H1 (cell line): ENCODE data around the gene COL8A2. TPM values are rescaled to one million over a fixed set of nuclear protein-coding genes. Genes with fewer than 3 reads are reported as not detected.

Experiments
- CEBPB ChIP-seq: IDR thresholded peaks from 2 replicates; pipeline ENCODE4 v1.6.1; 2012; ENCODE audit warnings: low read depth, low read length
- CHD2 ChIP-seq: IDR thresholded peaks from 2 replicates; pipeline ENCODE4 v1.6.1; 2012; ENCODE audit warnings: low read length, improper control_type of control experiment
- CREB1 ChIP-seq: IDR thresholded peaks from 2 replicates; pipeline ENCODE4 v1.6.1; 2012; ENCODE audit warnings: inconsistent platforms
- EGR1 ChIP-seq: IDR thresholded peaks from 2 replicates; pipeline ENCODE4 v1.6.1; 2011; ENCODE audit warnings: low read depth, low read length, borderline replicate concordance
- NRF1 ChIP-seq: IDR thresholded peaks from 2 replicates; pipeline ENCODE4 v1.6.1; 2011; ENCODE audit warnings: mild to moderate bottlenecking, low read depth, low read length, improper control_type of control experiment
- RNF2 ChIP-seq: fragments of 200-900, 300-1000 bp; sonication (generic); IDR thresholded peaks from 2 replicates; pipeline ENCODE4 v1.7.1; 2016; ENCODE audit warnings: borderline replicate concordance, low read depth, mild to moderate bottlenecking, antibody characterized with exemption, low read length; ENCODE audit not compliant: poor library complexity, severe bottlenecking; ENCODE audit errors: missing control alignments
- SAP30 ChIP-seq: fragments of 300-600 bp; sonication (generic); IDR thresholded peaks from 2 replicates; pipeline ENCODE4 v1.7.1; 2012; ENCODE audit warnings: low read length, moderate library complexity, mild to moderate bottlenecking, inconsistent platforms; ENCODE audit not compliant: insufficient read depth, insufficient replicate concordance
- SP1 ChIP-seq: IDR thresholded peaks from 2 replicates; pipeline ENCODE4 v1.6.1; 2011; ENCODE audit warnings: low read depth, low read length
- TEAD4 ChIP-seq: IDR thresholded peaks from 2 replicates; pipeline ENCODE4 v1.6.1; 2012; ENCODE audit warnings: low read depth, low read length, inconsistent platforms, mixed read lengths
- polyA plus RNA-seq, 7 experiments: library from polyadenylated mRNA; depleted of rRNA in 3 of 7; stranded (reverse) in 5 of 7; unstranded in 2 of 7; fragments of >200 nt in 5 of 7; fragments of 200-250 nt in 2 of 7; gene quantifications; 1 replicate in 5 of 7; 2 replicates in 1 of 7; 4 replicates in 1 of 7; pipeline versions ENCODE4 v1.2.1 to v1.2.3, GENCODE V29; 2011 to 2013; ENCODE audit warnings: missing spikeins in 2 of 7, mixed read lengths in 2 of 7
- total RNA-seq: library from RNA; stranded (reverse); fragmentation: NEBNext Ultra II Directional; extraction: Animal tissue kit (Norgen Biotek cat#: 25700); gene quantifications from 2 replicates; pipeline ENCODE4 v1.2.1, GENCODE V29; 2021
- TF ChIP-seq, protein P1 (sequence below): fragments of 300-600 bp; sonication (generic); IDR thresholded peaks from 2 replicates; pipeline ENCODE4 v1.7.1; 2012; ENCODE audit warnings: low read length, moderate library complexity, mild to moderate bottlenecking, inconsistent platforms; ENCODE audit not compliant: insufficient replicate concordance
- TF ChIP-seq, protein P2 (sequence below): IDR thresholded peaks from 2 replicates; pipeline ENCODE4 v1.6.1; 2012; ENCODE audit warnings: inconsistent platforms

Gene COL8A2
- total and polyA plus RNA-seq, 2 of the 8 experiments (the other 6 are each of a cell fraction or from before 2014, with no cell fraction given): 2.1 to 2.8 TPM

DNA sequence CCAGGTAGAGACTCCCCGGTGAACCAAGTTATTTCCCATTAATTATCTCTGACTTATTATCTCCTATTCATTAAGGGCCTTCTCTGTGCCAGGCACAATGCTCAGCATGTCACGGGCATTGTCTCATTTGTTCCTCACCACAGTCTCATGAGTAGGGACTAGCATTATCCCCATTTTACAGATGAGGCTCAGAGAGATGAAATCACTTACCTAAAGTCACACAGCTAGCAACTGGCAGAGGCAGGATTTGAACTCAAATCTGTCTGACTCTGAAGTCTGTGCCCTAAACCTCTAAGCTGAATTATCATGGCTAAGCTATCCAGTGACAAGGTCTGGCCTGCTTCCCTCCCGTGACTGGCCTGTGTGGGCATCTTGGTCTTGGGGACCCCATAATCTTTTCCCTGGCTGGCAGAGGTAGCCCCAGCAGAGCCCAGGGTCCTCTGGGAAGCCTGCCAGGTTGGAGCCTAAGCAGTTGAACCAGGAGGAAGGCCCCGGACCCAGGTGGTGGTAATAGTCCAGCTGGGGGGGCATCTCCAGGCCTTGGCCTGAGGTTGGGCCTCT, 35.4 kb upstream of the COL8A2 start (continued):
- TF ChIP-seq, protein P1, sequence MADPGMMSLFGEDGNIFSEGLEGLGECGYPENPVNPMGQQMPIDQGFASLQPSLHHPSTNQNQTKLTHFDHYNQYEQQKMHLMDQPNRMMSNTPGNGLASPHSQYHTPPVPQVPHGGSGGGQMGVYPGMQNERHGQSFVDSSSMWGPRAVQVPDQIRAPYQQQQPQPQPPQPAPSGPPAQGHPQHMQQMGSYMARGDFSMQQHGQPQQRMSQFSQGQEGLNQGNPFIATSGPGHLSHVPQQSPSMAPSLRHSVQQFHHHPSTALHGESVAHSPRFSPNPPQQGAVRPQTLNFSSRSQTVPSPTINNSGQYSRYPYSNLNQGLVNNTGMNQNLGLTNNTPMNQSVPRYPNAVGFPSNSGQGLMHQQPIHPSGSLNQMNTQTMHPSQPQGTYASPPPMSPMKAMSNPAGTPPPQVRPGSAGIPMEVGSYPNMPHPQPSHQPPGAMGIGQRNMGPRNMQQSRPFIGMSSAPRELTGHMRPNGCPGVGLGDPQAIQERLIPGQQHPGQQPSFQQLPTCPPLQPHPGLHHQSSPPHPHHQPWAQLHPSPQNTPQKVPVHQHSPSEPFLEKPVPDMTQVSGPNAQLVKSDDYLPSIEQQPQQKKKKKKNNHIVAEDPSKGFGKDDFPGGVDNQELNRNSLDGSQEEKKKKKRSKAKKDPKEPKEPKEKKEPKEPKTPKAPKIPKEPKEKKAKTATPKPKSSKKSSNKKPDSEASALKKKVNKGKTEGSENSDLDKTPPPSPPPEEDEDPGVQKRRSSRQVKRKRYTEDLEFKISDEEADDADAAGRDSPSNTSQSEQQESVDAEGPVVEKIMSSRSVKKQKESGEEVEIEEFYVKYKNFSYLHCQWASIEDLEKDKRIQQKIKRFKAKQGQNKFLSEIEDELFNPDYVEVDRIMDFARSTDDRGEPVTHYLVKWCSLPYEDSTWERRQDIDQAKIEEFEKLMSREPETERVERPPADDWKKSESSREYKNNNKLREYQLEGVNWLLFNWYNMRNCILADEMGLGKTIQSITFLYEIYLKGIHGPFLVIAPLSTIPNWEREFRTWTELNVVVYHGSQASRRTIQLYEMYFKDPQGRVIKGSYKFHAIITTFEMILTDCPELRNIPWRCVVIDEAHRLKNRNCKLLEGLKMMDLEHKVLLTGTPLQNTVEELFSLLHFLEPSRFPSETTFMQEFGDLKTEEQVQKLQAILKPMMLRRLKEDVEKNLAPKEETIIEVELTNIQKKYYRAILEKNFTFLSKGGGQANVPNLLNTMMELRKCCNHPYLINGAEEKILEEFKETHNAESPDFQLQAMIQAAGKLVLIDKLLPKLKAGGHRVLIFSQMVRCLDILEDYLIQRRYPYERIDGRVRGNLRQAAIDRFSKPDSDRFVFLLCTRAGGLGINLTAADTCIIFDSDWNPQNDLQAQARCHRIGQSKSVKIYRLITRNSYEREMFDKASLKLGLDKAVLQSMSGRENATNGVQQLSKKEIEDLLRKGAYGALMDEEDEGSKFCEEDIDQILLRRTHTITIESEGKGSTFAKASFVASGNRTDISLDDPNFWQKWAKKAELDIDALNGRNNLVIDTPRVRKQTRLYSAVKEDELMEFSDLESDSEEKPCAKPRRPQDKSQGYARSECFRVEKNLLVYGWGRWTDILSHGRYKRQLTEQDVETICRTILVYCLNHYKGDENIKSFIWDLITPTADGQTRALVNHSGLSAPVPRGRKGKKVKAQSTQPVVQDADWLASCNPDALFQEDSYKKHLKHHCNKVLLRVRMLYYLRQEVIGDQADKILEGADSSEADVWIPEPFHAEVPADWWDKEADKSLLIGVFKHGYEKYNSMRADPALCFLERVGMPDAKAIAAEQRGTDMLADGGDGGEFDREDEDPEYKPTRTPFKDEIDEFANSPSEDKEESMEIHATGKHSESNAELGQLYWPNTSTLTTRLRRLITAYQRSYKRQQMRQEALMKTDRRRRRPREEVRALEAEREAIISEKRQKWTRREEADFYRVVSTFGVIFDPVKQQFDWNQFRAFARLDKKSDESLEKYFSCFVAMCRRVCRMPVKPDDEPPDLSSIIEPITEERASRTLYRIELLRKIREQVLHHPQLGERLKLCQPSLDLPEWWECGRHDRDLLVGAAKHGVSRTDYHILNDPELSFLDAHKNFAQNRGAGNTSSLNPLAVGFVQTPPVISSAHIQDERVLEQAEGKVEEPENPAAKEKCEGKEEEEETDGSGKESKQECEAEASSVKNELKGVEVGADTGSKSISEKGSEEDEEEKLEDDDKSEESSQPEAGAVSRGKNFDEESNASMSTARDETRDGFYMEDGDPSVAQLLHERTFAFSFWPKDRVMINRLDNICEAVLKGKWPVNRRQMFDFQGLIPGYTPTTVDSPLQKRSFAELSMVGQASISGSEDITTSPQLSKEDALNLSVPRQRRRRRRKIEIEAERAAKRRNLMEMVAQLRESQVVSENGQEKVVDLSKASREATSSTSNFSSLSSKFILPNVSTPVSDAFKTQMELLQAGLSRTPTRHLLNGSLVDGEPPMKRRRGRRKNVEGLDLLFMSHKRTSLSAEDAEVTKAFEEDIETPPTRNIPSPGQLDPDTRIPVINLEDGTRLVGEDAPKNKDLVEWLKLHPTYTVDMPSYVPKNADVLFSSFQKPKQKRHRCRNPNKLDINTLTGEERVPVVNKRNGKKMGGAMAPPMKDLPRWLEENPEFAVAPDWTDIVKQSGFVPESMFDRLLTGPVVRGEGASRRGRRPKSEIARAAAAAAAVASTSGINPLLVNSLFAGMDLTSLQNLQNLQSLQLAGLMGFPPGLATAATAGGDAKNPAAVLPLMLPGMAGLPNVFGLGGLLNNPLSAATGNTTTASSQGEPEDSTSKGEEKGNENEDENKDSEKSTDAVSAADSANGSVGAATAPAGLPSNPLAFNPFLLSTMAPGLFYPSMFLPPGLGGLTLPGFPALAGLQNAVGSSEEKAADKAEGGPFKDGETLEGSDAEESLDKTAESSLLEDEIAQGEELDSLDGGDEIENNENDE: no peak
- TF ChIP-seq SAP30: no peak
- TF ChIP-seq SP1: no peak
- no peak for TF ChIP-seq NRF1
- TF ChIP-seq CREB1: no peak
- TF ChIP-seq, protein P2, sequence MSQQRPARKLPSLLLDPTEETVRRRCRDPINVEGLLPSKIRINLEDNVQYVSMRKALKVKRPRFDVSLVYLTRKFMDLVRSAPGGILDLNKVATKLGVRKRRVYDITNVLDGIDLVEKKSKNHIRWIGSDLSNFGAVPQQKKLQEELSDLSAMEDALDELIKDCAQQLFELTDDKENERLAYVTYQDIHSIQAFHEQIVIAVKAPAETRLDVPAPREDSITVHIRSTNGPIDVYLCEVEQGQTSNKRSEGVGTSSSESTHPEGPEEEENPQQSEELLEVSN: no peak
- no peak for TF ChIP-seq CEBPB
- TF ChIP-seq TEAD4: no peak
- TF ChIP-seq EGR1: no peak
- TF ChIP-seq CHD2: no peak
- no peak for TF ChIP-seq RNF2
